KBM-7 (cell line): ENCODE results near the gene RAE1.

Experiments used
- DNase-seq: peaks from one replicate; pipeline ENCODE4 v3.0.0-alpha.2; 2015
- in situ Hi-C: fragments of 300-500 bp; cut with MboI; formaldehyde crosslinking; loops from 2 replicates; pipeline ENCODE4 v1.14.3; 2020; ENCODE audit warnings: low sequenced_read_pairs, low pct_unique_long_range_greater_than_20kb, mixed read lengths

Gene RAE1

DNA sequence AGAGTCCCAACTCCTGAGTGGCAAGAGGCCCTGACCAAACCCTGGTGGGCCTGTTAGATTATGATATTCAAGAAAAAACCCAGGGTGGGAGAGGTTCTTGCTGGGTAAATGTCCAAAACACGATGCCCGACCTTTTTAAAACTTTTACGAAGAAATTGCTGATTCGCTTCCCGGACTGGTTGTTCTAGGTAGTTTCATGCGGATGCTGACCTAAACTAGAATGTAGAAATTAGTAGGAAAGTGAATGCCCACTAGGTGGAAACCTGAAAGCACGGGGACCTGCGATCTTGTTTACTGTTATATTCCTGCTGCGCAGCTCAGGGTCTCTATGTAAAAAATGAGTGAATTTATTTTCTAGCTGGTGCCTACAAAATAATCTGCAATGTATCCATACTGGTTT lies 2.3 kb downstream of the RAE1 start:
- DNase-seq, result no peak
- in situ Hi-C loops, result no loop called here

DNA sequence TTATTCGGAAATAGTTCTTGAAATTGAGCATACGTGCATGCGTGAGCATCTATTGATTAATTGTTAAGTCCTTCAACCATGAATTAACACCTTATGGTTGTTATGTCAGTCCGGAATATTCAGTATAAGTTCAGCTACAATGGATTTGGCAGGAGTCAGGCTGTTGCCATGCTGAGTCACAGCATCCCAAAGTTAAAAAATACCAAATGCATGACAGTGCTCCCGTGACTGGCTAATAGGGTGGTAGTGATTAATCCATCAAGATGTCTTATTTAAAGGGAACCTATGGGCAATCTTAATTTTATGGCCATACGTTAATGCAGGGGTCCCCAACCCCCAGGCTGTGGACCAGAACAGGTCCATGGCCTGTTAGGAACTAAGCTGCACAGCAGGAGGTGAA lies 10.5 kb downstream of the RAE1 start:
- in situ Hi-C loops, result no loop called here
- no peak for DNase-seq

DNA sequence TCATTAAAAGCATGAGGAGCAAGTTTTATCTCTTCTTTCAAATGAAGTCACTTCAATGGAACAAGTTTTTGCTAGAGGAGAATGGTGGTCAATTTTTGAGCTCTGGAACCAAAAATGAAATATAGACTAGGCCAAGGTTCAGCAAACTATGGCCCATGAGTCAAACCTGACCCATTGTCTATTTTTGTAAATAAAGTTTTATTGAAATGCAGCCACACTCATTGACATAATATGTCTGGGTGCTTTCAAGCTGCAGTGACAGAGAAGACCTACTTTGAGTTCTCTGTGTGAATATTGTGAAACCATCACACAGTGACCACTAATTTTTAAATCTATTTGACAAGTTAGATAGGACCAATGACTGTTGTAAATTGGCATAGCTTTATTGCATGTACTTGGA lies 13.4 kb downstream of the RAE1 start:
- DNase-seq, result no peak
- in situ Hi-C loops, result no loop called here

DNA sequence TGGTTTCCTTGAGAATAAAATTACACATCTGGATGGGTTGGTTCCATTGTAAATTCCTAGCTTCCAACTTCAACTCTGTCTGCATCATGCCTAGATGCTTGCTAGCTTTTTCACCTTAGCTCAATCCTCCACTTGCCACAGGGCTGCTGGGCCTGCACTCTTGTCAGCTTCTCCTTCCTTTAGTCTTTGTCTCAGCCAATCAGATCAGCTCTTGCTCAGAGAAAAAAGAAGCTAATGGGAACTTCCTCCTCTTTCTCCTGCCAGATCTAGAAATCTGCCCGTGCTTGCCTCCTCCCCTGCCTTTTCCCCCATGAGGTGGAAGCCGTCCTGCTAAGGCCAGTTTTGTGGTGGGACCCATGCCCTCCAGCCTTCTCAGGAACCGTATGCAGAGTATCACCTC lies 18.5 kb downstream of the RAE1 start:
- in situ Hi-C loops, result no loop called here
- DNase-seq, result peak; percentile 55

DNA sequence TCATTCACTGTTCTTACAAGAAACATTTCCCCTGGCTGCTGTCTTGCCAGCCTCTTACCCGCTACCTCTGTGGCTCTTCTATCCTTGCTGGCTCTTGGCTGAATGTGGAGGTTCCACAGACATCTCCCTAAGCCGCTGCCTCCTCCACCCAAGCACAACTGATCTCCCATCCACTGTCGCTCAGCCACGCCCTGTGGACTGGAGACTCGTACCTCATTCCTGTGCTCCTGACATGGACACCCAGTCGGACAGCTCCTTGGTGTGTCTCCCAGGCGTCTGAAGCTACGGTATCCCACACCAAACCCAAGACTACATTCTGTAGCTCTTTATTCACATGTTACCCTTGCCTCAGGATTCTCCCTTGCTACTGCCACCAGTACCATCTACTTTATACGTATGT lies 19.3 kb downstream of the RAE1 start:
- in situ Hi-C loops, result no loop called here
- no peak for DNase-seq

DNA sequence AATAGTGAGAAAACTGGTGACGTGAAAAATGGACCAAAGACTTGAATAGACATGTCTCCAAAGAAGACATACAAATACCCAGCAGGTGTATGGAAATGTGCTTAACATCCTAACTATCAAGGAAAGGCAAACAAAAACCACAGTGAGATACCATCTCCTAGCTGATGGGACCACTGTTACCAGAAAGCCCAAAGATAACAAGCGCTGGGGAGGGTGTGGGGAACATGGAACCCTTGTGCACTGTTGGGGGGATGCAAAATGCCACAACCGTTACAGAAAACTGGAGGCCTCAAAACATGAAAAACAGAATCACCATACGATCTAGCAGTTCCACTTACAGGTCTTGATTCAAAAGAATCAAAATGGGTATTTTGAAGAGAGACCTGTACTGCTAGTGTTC lies 20.3 kb downstream of the RAE1 start:
- in situ Hi-C loops, result no loop called here
- no peak for DNase-seq

DNA sequence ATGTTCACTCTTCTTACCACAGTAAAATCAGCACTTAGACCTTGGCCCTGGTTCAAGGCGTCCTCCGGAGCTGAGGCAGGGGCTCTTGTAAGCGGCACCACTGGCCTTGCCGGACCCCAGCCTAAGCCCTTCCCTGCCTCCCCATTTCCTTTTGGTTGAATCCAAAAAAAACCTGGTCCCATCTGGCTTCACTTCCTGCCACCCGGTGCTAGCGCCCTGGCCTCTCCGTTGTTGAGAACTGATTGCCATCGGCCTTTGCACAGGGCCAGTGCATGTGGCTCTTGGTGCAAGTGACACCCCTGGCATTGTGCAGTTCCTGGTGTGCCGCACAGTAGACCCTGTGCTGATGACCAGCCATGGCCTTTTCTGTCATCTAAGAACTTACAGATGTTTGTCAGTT lies 21.1 kb downstream of the RAE1 start:
- DNase-seq, result no peak
- in situ Hi-C loops, result no loop called here

DNA sequence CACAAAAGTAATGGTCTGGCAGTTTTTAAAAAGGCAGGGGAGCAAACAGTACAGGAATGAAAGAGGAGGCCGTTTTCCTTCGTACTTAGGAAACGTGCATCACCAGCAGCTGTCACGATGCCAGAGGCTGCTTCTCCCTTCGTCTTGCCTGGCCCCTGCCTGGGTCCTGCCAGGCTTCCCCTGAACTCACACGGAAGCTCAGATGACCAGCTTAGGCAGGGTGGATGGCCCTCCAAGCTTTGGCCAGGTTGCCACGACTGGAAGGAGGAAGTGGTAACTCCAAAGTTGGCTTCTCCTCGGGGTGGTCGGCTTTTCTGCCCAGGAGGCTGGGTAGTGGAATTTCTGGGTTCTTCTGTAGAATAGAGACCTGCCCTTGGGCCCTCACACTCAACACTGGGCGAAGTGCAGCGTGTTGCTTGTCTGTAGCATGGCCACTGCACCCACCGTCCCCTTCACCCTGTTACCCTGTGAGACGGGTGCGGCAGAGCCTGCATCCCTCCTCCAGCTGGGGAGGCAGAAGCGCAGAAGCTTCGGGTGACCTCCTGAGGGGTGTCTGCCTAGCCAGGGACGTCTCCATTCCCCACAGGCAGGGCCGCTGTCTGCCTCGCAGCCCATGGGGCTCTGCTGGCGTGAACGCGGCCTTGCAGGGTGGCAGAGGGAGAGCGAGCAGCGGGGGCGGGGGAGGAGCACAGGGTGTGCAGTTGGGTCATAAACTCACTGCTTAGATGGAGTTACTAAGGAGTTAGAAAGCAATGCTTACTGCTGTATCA lies 21.7 kb downstream of the RAE1 start:
- no peak for DNase-seq
- in situ Hi-C loops, result no loop called here

DNA sequence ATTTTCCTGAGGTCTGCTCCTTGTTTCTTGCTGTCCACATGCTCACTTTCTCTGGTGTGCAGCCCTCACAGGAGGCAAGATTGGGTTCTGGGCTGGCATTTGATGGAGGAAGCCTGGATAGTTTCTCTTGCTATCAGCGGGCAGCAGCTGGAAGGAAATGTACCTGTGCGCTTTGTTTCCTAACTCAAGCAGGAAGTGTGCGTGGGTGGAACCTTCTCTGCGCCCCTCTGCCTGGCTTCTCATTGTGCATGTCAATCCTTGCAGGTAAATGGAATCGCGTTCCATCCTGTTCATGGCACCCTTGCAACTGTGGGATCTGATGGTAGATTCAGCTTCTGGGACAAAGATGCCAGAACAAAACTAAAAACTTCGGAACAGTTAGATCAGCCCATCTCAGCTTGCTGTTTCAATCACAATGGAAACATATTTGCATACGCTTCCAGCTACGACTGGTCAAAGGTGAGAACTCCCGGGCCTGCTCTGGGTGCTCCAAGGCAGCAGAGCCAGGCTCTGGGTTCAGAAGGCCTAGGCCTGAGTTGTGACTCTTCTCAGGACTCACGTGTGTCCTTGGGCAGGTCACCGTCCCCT lies 23.4 kb downstream of the RAE1 start:
- no peak for DNase-seq
- in situ Hi-C loops, result no loop called here

DNA sequence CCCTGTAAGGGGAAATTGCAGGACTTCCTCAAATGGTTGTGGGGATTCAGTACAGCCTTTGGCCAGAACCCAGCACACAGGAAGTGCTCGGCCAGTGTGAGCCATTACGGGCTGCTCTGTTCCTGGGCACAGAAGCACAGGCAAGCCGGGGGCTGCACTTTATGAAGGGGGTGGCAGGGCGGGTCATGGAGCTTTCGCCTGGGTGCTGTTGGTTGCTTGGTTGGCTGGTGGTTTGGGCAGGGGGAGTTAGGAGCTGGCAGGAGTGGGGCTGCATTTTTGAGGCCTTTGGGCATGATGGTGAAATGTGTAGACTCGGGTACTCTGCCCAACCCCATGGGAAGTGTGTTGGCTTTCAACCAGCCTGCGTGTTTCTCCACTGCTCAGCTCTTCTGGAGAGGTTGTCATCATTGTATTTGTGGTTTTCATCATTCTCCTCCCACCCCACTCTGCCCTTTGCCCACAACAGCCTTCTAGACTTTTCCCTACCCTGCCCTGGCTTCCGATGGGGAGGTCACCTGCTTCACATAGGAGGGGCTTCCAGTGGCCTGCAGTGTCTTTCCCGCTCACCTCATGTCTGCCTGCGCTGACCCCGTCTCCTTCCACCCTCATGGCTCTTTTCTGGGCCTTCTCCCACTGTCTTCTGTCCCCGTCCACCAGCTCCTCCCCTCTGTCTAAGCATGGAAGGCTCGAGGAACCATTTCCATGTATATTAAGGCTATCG lies 24.0 kb downstream of the RAE1 start:
- in situ Hi-C loops, result no loop called here
- DNase-seq, result peak; percentile 26

DNA sequence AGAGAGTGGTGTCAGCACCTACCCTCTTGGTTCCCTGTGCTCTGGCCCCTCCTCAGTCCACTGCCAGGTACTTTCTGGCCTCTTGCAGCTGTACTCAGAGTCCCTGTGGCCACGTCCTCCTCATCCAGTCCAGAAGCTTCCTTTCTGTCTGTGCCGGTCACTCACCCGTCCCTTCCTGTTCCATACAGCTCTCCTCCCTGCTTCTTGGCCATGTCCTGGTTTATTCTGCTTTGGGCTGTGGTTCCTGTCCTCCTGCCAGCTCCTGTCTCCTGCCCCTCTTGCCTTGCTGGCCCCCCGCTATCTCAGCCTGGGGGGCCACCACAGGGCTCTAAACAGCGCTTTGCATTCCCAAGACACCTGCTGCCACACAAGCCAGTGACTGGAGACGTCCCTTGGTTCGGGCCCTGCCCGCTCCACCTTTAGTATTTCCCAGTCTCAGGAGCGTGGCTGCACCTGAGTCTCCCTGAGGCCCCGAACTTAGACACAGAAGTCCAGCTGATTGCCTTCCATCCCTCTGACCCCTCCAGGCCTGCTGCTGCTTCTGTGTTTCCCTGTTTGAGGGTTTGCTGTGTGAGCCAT lies 24.7 kb downstream of the RAE1 start:
- in situ Hi-C loops, result no loop called here
- DNase-seq, result no peak

DNA sequence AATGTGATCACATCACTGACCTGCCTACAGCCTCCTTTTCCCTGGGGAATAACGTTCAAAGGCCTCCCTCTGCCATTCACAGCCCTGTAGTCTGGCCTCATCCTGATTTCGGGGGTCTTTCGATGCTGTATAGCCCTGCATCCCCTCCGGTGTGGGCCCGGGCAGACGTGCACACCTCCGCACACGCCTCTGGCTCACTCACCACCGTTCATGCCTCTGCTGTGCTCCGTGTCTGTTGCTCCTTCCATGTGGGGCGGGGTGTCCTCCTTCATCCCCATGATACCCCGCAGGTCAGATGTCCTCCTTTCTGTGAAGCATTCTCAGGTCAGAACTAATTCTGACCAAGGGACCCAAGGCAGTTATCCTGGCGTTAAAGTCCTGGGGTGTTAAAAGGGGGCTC lies 26.3 kb downstream of the RAE1 start:
- in situ Hi-C loops, result no loop called here
- no peak for DNase-seq

DNA sequence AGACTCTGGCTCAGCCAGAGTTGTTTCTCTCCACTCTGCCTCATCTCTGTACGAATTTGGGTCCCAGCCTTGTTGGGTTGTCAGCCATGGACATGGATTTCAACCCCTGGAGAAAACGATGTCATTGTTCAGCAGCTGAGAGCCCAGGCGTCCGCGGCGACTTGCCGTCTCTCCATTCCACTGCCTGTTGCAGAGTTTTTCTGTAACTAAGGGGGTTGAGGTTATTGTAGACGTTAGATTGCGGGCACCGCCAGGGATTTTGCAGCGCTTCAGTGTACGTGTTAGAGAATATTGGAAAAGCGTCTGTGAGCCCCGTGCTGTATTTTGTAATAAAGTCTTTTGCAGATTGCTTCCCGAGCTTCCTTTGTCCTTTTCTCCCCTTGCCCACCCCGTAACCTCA lies 27.1 kb downstream of the RAE1 start:
- in situ Hi-C loops, result no loop called here
- no peak for DNase-seq

DNA sequence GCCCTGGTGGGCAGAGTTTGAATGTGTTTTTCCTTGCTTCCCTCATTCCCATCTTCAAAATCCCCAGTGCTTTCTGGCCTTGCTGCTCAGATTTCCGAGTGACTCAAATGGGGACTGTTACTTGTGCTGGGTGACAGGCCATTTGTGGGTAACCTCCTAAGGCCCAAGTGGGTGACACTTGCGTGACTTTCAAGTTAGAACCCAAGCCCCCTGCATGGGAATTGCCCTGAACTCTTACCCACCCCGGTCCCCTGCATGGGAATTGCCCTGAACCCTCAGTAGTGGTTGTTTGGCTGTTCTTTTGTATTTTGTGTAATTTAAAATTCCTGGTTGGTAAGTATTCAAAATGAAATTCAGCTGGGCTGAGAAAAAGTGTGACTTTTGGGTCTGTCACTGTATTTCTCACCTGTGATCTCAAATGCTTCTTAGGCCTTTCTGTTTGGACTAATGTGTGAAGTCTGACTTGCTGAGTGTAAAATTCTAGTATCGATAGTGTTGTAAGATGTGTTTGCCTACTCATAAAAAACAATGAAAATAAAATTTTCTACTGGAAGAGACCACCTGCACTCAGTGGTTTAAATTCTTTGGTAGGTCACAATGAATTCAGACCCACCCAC lies 27.7 kb downstream of the RAE1 start:
- in situ Hi-C loops, result no loop called here
- no peak for DNase-seq

DNA sequence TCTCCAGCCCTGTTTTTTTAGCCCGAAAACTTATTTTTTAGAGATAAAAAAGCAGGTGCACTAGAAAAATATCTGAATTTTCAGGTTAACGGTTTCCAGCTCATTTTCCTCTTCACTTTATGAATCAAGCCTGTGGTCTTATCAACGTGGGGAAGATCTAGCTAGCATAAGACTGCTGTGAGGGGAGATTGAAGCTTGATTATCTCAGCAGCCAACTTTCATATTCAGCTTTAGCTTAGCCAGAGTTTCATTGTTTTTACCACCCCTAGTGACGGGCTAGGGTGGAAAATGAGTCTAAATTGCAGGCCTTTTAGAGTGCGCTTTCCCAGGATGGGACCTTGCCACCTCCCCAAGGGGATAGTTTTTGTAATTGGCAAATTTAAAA lies 28.2 kb downstream of the RAE1 start:
- DNase-seq, result no peak
- in situ Hi-C loops, result no loop called here

DNA sequence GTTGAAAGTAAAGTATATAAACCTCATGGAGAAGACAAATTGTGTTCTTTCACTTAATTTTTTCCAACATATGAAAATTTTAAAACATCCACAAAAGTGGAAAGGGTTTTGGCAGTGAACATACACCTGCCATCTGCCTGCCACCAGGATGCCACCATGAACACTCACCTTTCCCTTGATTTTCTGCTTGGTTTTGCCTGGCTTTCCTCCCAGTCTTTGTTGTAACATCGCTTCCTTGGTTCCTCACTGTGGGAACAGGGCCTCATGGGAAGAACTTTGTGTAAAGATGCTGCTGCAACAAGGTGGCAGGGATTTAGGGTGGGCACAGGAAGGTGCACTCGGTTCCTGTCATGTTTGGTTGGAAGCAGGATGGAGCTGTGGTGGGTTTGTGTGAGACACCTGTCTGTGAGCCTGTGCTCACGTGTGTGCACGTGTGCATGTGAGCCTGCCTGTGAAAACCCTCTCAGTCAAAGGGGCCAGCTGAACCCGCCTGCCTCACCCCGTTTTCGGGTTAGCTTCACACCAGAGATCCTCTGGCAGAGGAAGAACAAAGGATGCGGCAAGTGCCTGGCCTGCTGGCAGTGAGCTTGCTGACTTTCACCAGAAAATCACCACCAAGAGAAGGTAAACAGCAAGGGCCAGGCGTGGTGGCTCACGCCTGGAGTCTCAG lies 29.2 kb downstream of the RAE1 start:
- no peak for DNase-seq
- in situ Hi-C loops, result loop anchor here (10.0 kb wide), 1 partner anchor 95 kb away; no protein-coding TSS in a partner anchor

DNA sequence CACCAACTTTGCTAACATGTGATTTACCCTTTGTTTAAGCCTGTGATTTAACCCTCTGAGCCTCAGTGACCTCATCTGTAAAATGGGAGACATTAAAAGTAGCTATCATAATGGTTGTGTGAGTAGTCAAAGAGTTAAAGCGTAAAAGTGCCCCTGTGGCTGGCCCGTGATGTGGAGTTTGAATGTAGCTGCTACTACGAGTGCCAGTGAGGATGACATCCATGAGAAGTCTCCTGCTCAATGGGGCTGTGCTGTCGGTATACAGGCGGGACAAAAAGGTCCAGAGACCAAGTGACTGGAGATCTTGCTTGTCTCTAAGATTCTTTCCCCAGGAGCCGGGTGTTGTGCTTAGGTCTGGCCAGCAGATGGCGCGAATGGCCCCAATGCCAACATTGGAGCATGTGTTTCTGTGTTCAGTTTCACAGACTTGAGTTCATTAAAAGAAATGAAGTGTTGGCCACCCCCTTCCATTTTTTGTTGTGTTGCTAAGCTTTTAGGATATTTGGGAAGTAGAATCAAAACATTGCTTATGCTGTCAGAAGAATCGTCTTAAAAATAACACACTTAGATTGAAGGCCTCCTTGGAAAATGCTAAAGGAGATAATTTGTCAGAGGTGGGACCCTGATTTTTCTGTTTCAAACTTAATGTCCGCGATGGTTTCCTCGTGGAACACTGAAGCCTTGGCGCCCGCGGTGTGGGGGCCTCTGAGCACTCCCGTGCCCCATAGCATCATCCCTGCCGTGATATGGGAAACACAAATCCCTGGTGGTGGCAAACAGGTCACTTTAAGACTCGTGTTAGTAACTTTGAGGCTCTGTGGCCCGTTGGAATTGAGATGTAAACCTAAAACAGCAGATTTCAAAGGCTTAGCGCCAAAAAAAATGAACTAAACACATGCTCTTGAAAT lies 30.8 kb downstream of the RAE1 start:
- in situ Hi-C loops, result loop anchor here (10.0 kb wide), 1 partner anchor 93 kb away; no protein-coding TSS in a partner anchor
- peak; percentile 86 for DNase-seq

DNA sequence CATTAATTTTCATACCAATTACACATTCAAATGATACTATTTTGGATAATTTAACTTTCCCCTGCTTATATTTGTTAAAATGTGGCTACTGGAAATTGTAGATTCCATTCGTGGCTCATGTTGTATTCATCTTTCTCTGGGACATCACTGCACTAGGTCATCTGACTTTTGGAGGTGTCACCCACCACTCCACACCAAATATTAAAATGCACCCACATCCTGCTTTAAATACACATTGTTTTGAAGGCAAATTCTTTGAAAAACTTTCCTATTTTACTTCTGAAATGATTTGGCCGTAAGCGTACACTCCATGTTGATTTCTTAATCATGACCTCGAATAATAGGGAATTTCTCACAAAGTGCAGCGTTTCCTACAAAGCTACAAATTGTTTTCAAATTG lies 31.5 kb downstream of the RAE1 start:
- in situ Hi-C loops, result loop anchor here (10.0 kb wide), 1 partner anchor 92 kb away; no protein-coding TSS in a partner anchor

More for the DNA sequence above, 31.5 kb downstream of the RAE1 start:
- no peak for DNase-seq
